Femur (tissue), 1 donor: ENCODE results near the gene PARP11.

ENCODE experiments used
- DNase-seq: peaks from one replicate; pipeline ENCODE4 v3.0.0-alpha.2; 2017

The PARP11 gene

GRCh38 chr12:3761116-3761735, 112.0 kb downstream of the PARP11 start:
- DNase-seq: no peak

GRCh38 chr12:3759878-3760277, 113.3 kb downstream of the PARP11 start:
- no peak for DNase-seq
